HepG2 (cell line): ENCODE results near the gene CBX5. TPM values are rescaled to one million over a fixed set of nuclear protein-coding genes. Genes with fewer than 3 reads are reported as not detected.

ENCODE experiments used
- ATAC-seq: fragments of 200-7000 bp; cut with Tn5 transposase; 3 replicates; pipeline ENCODE4 v1.9.1; 2020; ENCODE audit warnings: mild to moderate bottlenecking, moderate library complexity
- BruUV-seq: library from RNA; stranded (reverse); fragments of 400-500 nt; replicated peaks from 2 replicates; lab custom pipeline; 2021; lab: Mats Ljungman, UMichigan
- CTCF ChIA-PET: fragments of 300-600 bp; formaldehyde crosslinking; extraction: SDS; loops from one replicate; lab custom pipeline; 2021; ENCODE audit warnings: low total read pairs, inconsistent platforms, low intra/inter-chr PET ratio; lab: Yijun Ruan, JAX
- POLR2A ChIA-PET: fragments of 350-600 bp; sonication (Branson Sonifier 250); formaldehyde crosslinking; loops from one replicate; lab custom pipeline; 2020; ENCODE audit warnings: antibody characterized with exemption, inconsistent platforms; lab: Yijun Ruan, JAX
- DNase-seq: peaks from one replicate; pipeline ENCODE4 v3.0.0-alpha.2; 2015; ENCODE audit warnings: low spot score
- FAIRE-seq: peaks from 3 replicates; lab custom pipeline; 2011; peaks lifted over from hg19 to GRCh38; lab: Jason Lieb, UNC
- H2AFZ ChIP-seq: one replicate; pipeline ENCODE4 v1.6.1; 2011; ENCODE audit warnings: low read length, inconsistent platforms
- H3K27ac ChIP-seq: fragments of 300-600 bp; 3 replicates; pipeline ENCODE4 v1.8.0; 2011; ENCODE audit warnings: mixed run types, mild to moderate bottlenecking, mixed read lengths, low read length, inconsistent platforms; ENCODE audit not compliant: insufficient read depth; ENCODE audit errors: extremely low read length
- H3K27me3 ChIP-seq, 2 experiments: fragments of 200-600 bp in 1 of 2; 2 replicates in 1 of 2; 3 replicates in 1 of 2; pipeline versions ENCODE4 v1.6.0 to v1.8.0; 2011; ENCODE audit warnings: low read length in 2 of 2, mild to moderate bottlenecking in 2 of 2, moderate library complexity in 2 of 2, inconsistent platforms in 1 of 2; ENCODE audit not compliant: insufficient read depth in 2 of 2, control insufficient read depth in 1 of 2
- H3K36me3 ChIP-seq, 2 experiments: fragments of 200-600 bp in 1 of 2; replicated peaks in 1 of 2; 2 replicates in 1 of 2; 3 replicates in 1 of 2; pipeline versions ENCODE4 v1.5.1 to v1.8.0; 2011; ENCODE audit warnings: low read length in 2 of 2, inconsistent platforms in 1 of 2; ENCODE audit not compliant: insufficient read depth in 2 of 2, control insufficient read depth in 1 of 2
- H3K4me1 ChIP-seq: 2 replicates; pipeline ENCODE4 v1.5.1; 2012; ENCODE audit warnings: low read length, inconsistent platforms; ENCODE audit not compliant: insufficient read depth
- H3K4me2 ChIP-seq: 2 replicates; pipeline ENCODE4 v1.6.0; 2011; ENCODE audit warnings: low read depth, low read length, inconsistent platforms
- H3K4me3 ChIP-seq, 3 experiments: fragments of 200-600 bp in 1 of 3; sonication (generic), shearing (Covaris generic) in 1 of 3; replicated peaks in 1 of 3; 2 replicates each; pipeline ENCODE4 v1.5.1; 2011 to 2016; ENCODE audit warnings: low read length in 3 of 3, inconsistent platforms in 2 of 3, low read depth in 2 of 3, mild to moderate bottlenecking in 2 of 3, control low read depth in 1 of 3, mixed read lengths in 1 of 3; ENCODE audit not compliant: insufficient read depth in 1 of 3
- H3K79me2 ChIP-seq: one replicate; pipeline ENCODE4 v1.6.1; 2011; ENCODE audit warnings: low read length, inconsistent platforms; ENCODE audit not compliant: insufficient read depth
- H3K9ac ChIP-seq: 2 replicates; pipeline ENCODE4 v1.6.0; 2011; ENCODE audit warnings: mild to moderate bottlenecking, low read depth, low read length, inconsistent platforms; ENCODE audit not compliant: insufficient read depth
- H3K9me3 ChIP-seq: 2 replicates; pipeline ENCODE4 v1.5.1; 2012; ENCODE audit warnings: mild to moderate bottlenecking, low read length
- H4K20me1 ChIP-seq: 2 replicates; pipeline ENCODE4 v1.6.0; 2011; ENCODE audit warnings: inconsistent platforms, mild to moderate bottlenecking, low read length, moderate library complexity; ENCODE audit not compliant: insufficient read depth
- BCL3 ChIP-seq: sonication (generic); formaldehyde crosslinking; IDR thresholded peaks from 2 replicates; pipeline ENCODE4 v1.5.1; 2020; ENCODE audit warnings: mild to moderate bottlenecking, missing genetic modification reagents, moderate library complexity
- CREB3 ChIP-seq: sonication (generic); formaldehyde crosslinking; IDR thresholded peaks from 2 replicates; pipeline ENCODE4 v1.5.0; 2020; ENCODE audit warnings: missing genetic modification reagents
- HINFP ChIP-seq: sonication (generic); formaldehyde crosslinking; IDR thresholded peaks from 2 replicates; pipeline ENCODE4 v1.4.0; 2020; ENCODE audit warnings: low read depth, mild to moderate bottlenecking, missing genetic modification reagents
- HNF4G ChIP-seq, 2 experiments: sonication (generic) in 1 of 2; formaldehyde crosslinking in 1 of 2; IDR thresholded peaks; 2 replicates each; pipeline versions ENCODE4 v1.4.0 to v1.6.1; 2011 to 2020; ENCODE audit warnings: borderline replicate concordance in 2 of 2, low read depth in 2 of 2, mild to moderate bottlenecking in 2 of 2, low read length in 1 of 2, missing genetic modification reagents in 1 of 2, moderate library complexity in 1 of 2
- JDP2 ChIP-seq: sonication (generic); formaldehyde crosslinking; IDR thresholded peaks from 2 replicates; pipeline ENCODE4 v1.8.1; 2022; ENCODE audit warnings: missing genetic modification reagents, borderline replicate concordance
- KAT7 ChIP-seq: IDR thresholded peaks from 2 replicates; pipeline ENCODE4 v1.6.1; 2018; ENCODE audit warnings: borderline replicate concordance, missing compliant biosample characterization
- NFYB ChIP-seq: sonication (generic); formaldehyde crosslinking; IDR thresholded peaks from 2 replicates; pipeline ENCODE4 v1.4.0; 2020; ENCODE audit warnings: missing genetic modification reagents
- NR1H2 ChIP-seq: sonication (generic); formaldehyde crosslinking; IDR thresholded peaks from 2 replicates; pipeline ENCODE4 v1.8.1; 2022; ENCODE audit warnings: low read depth, missing genetic modification reagents, borderline replicate concordance
- PHF21A ChIP-seq: sonication (generic); formaldehyde crosslinking; IDR thresholded peaks from 2 replicates; pipeline ENCODE4 v1.5.0; 2020; ENCODE audit warnings: mild to moderate bottlenecking, missing genetic modification reagents
- RELA ChIP-seq: sonication (generic); formaldehyde crosslinking; IDR thresholded peaks from 2 replicates; pipeline ENCODE4 v1.4.0; 2020; ENCODE audit warnings: missing genetic modification reagents
- SMAD9 ChIP-seq: sonication (generic); formaldehyde crosslinking; IDR thresholded peaks from 2 replicates; pipeline ENCODE4 v1.5.1; 2020; ENCODE audit warnings: mild to moderate bottlenecking, missing genetic modification reagents
- THAP7 ChIP-seq: sonication (generic); formaldehyde crosslinking; IDR thresholded peaks from 2 replicates; pipeline ENCODE4 v1.8.1; 2023; ENCODE audit warnings: mild to moderate bottlenecking, missing genetic modification reagents
- ZKSCAN8 ChIP-seq: IDR thresholded peaks from 2 replicates; pipeline ENCODE4 v1.6.1; 2016; ENCODE audit warnings: borderline replicate concordance, missing genetic modification reagents, missing compliant biosample characterization
- ZNF121 ChIP-seq: sonication (generic); formaldehyde crosslinking; IDR thresholded peaks from 2 replicates; pipeline ENCODE4 v1.5.0; 2020; ENCODE audit warnings: mild to moderate bottlenecking, missing genetic modification reagents
- WGBS: methylation state at CpG from one replicate; pipeline ENCODE4 v1.1.6; 2017; ENCODE audit warnings: low lambda C conversion rate; 5-methylcytosine and 5-hydroxymethylcytosine counted together
- in situ Hi-C: cut with HindIII; loops from 2 replicates; pipeline ENCODE4 v1.10.0; 2017; ENCODE audit warnings: low pct_unique_long_range_greater_than_20kb; ENCODE audit not compliant: extremely low pct_ligation_motif_present
- intact Hi-C: fragments of 100-400 bp; cut with micrococcal nuclease; formaldehyde crosslinking; loops from one replicate; pipeline ENCODE4 v1.10.0; 2022; ENCODE audit not compliant: unreplicated experiment
- polyA plus RNA-seq, 8 experiments: library from polyadenylated mRNA; depleted of rRNA in 3 of 8; stranded (reverse) in 7 of 8; unstranded in 1 of 8; fragments of >200 nt; fragmentation: Illumina TruSeq in 4 of 8; extraction: Trizol in 4 of 8; gene quantifications; 2 replicates each; pipeline versions ENCODE4 v1.2.1 to v1.2.3, GENCODE V29; 2011 to 2016; ENCODE audit warnings: low read depth in 4 of 8, missing spikeins in 1 of 8, mixed read lengths in 1 of 8; ENCODE audit not compliant: insufficient read depth in 1 of 8
- total RNA-seq, 5 experiments: library from RNA; depleted of rRNA; stranded (reverse); fragments of >200 nt; fragmentation: Illumina TruSeq; extraction: Trizol; gene quantifications; 2 replicates each; pipeline ENCODE4 v1.2.3, GENCODE V29; 2016; ENCODE audit warnings: low read depth in 1 of 5
- TF ChIP-seq, protein P1 (sequence below): sonication (generic); formaldehyde crosslinking; IDR thresholded peaks from 2 replicates; pipeline ENCODE4 v1.5.0; 2020; ENCODE audit warnings: missing genetic modification reagents, mild to moderate bottlenecking, borderline replicate concordance
- TF ChIP-seq, protein P2 (sequence below): sonication (generic); formaldehyde crosslinking; IDR thresholded peaks from 2 replicates; pipeline ENCODE4 v1.9.0; 2022; ENCODE audit warnings: missing genetic modification reagents, mild to moderate bottlenecking, borderline replicate concordance

Gene CBX5
- total and polyA plus RNA-seq, 2 of the 13 experiments (the other 11 are each of a cell fraction or from before 2014, with no cell fraction given) = 16.0 to 22.2 TPM

GRCh38 chr12:54311051-54311450 lies 31.1 kb upstream of the CBX5 start:
- Histone ChIP-seq H4K20me1 (no peaks in the 10 kb centered on the region), H3K9me3 (no peaks in the 10 kb centered on the region), H3K36me3 (no peaks in the 10 kb centered on the region), H3K4me2 (no peak overlapping the region), H2AFZ (no peak overlapping the region), H3K4me1 (peaks cover 44% of the 10 kb centered on the region), H3K27ac (no peak overlapping the region), H3K79me2 (no peaks in the 10 kb centered on the region), H3K9ac (no peak overlapping the region), H3K4me3 (no peak overlapping the region), H3K27me3 (no peaks in the 10 kb centered on the region)
- no peak for FAIRE-seq
- in situ Hi-C loops = no loop called here
- no peak for DNase-seq
- no TSS peak for BruUV-seq
- intact Hi-C loops = no loop called here
- WGBS = 42% methylated on average over 2 of the region's 2 CpGs
- ChIA-PET CTCF (no interaction called here), POLR2A (interaction anchor here (0.7 to 3.0 kb wide), 3 partner anchors 10 to 14 kb away, joined by 3 to 11 read pairs (median 7); partner anchors contain the start of genes COPZ1 and NFE2)
- ATAC-seq = no peak
- no peak for TF ChIP-seq PHF21A (CRISPR knock-in tag)
- TF ChIP-seq RELA (CRISPR knock-in tag) = no peak
- TF ChIP-seq, protein P1, sequence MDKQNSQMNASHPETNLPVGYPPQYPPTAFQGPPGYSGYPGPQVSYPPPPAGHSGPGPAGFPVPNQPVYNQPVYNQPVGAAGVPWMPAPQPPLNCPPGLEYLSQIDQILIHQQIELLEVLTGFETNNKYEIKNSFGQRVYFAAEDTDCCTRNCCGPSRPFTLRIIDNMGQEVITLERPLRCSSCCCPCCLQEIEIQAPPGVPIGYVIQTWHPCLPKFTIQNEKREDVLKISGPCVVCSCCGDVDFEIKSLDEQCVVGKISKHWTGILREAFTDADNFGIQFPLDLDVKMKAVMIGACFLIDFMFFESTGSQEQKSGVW = no peak
- TF ChIP-seq THAP7 (CRISPR knock-in tag) = no peak
- TF ChIP-seq, protein P2, sequence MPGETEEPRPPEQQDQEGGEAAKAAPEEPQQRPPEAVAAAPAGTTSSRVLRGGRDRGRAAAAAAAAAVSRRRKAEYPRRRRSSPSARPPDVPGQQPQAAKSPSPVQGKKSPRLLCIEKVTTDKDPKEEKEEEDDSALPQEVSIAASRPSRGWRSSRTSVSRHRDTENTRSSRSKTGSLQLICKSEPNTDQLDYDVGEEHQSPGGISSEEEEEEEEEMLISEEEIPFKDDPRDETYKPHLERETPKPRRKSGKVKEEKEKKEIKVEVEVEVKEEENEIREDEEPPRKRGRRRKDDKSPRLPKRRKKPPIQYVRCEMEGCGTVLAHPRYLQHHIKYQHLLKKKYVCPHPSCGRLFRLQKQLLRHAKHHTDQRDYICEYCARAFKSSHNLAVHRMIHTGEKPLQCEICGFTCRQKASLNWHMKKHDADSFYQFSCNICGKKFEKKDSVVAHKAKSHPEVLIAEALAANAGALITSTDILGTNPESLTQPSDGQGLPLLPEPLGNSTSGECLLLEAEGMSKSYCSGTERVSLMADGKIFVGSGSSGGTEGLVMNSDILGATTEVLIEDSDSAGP = no peak
- TF ChIP-seq ZKSCAN8 (CRISPR knock-in tag) = no peak
- TF ChIP-seq CREB3 = no peak
- no peak for TF ChIP-seq NR1H2 (CRISPR knock-in tag)
- TF ChIP-seq NFYB (CRISPR knock-in tag) = no peak
- TF ChIP-seq ZNF121 (CRISPR knock-in tag) = no peak
- no peak for TF ChIP-seq KAT7
- no peak for TF ChIP-seq BCL3 (CRISPR knock-in tag)
- TF ChIP-seq SMAD9 (CRISPR knock-in tag) = no peak
- no peak for TF ChIP-seq JDP2 (CRISPR knock-in tag)
- no peak for TF ChIP-seq HNF4G (IDR thresholded peaks at IDR 0.05; ENCODE audit: borderline replicate concordance, low read depth, low read length)
- no peak for TF ChIP-seq HNF4G (CRISPR knock-in tag; IDR thresholded peaks at IDR 0.05; ENCODE audit: borderline replicate concordance, low read depth)
- TF ChIP-seq HINFP (CRISPR knock-in tag) = no peak
